ENCODE data around the gene SPTBN2.

SPTBN2 gene

DNA sequence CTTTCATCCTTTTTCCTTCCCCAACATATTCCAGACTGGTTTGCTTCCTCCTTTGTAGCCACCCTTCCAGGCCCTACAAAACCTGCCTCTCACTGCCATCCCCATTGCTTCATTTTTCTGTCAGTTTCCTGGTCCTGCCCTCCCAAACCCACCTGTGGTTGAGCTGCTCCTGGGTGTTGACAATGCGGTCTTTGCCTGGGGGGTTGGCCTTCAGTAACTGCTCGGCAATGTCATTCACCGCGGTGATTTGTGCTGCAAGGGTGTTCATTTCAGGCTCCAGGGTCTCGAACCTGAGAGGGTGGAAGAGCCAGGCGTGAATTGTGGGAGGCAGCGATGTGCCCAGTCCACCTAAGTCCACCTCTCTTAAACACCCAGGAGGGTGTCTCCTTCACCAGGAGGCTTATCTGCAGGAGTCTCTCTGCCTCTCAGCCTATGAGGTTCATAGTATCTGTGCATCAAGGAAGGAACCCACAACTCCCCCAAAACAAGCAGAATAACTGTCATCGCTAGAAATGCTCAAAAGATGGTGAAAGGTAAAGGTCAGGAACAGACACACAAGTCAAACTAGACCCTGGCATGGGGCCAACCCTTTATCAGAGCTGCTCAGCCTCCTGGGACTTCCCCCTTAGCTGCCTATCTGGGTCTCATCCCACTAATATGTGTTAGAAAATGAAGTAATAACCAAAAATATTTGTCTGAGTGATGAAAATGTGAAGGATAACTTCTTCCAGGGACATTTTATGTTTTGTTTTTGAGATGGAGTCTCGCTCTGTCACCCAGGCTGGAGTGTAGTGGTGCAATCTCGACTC, 27.4 kb downstream of the SPTBN2 start:
- no peak for DNase-seq (ENCODE audit: low read depth)

DNA sequence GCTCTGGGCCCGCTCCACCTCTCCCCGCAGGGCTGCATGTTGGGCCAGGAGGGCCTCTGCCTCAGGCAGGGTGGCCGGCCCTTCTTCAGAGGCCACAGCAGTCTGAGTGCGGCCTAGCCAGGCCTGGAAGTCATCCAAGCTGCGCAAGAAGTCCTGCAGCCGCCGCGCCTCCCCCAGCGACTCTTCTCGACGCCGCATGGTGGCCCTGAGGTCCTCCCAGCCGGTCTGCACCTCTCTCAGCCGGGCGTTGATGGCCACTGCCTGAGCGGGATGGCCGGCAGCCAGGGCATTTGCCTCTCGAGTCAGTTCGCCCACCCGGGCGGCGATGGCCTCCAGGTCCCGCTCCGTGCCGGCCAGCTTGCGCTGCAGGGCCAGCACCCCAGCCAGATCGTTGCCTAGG, 28.3 kb downstream of the SPTBN2 start:
- DNase-seq (ENCODE audit: low read depth) = no peak

DNA sequence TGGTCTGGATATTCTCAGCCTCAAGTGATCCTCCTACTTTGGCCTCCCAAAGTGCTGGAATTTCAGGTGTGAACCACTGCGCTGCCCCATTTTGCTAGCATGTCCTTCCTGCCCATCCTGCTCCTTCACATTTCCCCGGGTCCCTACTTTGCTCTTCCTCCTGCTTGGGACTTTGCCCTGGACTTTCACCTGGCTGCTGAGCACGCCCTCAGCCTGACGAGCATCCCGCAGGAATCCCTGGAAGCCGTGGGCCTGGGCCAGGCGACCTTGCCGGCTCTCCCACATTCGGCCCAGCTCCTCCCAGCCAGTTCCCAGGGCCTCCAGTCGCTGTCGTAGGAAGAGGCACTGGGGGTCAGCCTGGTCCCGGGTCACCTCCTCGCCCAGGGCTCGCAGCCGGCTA, 28.7 kb downstream of the SPTBN2 start:
- no peak for DNase-seq (ENCODE audit: low read depth)

DNA sequence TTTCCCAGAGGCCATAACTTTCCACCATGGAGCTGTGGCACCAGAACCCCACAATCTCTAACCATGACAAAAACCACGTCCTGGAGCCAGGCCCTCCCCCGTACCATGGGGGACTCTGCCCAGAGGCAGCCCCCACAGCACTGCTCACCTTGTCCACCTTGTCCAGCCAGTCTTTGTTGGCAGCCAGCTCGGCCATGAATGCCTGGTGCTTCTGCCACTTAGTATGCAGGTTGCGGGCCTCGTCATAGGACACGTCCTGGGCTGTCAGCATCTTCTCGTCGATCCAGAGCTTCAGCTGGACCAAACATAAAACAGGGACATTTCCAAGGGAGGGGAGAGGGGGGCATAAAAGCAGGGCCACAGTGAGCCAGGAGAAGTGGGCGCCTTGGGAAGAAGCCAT, 30.5 kb downstream of the SPTBN2 start:
- DNase-seq (ENCODE audit: low read depth) = no peak

DNA sequence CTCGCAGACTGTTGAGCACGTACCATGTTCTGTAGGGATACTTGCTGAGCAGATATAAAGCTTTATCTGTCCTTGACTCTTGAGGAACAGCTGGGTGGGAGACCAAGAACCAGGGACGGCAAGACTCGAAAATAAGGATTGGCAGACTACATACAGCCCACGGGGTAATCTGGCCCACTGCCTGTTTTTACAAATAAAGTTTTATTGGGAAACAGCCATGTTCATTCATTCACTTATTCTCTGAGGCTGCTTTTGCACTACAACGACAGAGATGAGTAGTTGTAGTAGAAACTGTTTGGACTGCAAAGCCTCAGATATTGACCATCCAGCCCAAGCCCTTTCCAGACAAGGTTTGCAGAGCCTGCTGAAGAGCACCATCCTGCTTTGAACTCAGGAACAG, 31.0 kb downstream of the SPTBN2 start:
- DNase-seq (ENCODE audit: low read depth) = no peak

DNA sequence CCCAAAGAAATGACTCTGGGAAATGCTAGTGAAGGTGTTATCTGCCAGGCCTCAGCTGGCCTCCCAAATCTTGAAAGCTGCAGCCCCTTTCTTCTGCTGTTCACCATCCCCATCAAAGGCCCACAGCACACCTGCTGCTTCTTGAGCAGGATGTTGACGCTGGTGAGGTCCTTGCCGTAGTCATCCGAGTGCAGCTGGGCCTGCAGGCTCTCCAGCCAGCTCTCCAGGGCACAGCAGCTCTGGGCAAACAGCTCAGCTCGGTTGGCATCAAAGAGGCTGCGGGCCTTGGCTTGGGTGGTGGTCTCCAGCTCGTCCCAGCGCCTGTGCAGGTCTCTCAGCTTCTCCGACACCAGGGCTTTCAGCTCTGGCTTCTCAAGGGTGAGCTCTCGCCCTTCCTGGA, 32.9 kb downstream of the SPTBN2 start:
- no peak for DNase-seq (ENCODE audit: low read depth)

DNA sequence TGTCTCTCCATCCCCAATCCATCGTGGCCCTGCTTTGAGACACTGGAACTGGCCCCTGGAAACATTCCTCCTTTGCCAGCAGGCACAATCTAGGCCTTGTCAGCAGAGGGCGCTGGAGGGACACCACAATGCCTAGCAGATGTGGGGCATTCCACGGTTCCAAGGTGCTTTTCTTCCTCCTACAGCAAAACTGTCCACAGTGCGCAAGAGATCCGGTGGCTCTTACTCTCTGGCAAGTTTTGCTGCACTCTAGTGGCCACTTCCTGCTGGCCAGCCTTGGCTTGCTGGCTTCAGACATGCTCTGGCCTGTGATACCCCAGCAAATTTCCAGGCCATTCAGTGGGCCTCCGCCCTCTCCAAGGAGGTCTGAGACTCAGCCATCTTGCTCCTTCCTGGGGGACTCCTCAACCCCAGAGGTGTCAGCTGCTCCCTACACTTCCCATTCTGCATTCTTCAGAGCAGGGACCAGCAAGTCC, 34.2 kb downstream of the SPTBN2 start:
- peak; percentile 77 for DNase-seq (ENCODE audit: low read depth)

DNA sequence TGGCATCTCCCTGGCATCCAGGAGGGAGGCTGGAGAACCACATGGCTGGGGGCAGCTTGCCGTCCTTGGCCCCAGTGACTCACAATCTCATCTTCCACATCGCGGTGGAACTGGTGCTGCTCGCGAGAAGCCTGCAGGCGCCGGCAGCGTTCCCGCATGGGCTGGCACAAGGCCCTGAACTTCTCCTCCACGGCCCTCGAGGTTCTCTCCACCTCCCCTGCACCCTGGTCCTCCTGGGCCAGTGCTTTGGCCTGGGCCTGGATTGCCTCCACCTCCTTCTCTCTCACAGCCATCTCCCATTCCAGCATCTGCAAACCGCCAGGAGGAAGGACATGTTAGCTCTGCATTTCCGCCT, 35.0 kb downstream of the SPTBN2 start:
- DNase-seq (ENCODE audit: low read depth) = no peak

DNA sequence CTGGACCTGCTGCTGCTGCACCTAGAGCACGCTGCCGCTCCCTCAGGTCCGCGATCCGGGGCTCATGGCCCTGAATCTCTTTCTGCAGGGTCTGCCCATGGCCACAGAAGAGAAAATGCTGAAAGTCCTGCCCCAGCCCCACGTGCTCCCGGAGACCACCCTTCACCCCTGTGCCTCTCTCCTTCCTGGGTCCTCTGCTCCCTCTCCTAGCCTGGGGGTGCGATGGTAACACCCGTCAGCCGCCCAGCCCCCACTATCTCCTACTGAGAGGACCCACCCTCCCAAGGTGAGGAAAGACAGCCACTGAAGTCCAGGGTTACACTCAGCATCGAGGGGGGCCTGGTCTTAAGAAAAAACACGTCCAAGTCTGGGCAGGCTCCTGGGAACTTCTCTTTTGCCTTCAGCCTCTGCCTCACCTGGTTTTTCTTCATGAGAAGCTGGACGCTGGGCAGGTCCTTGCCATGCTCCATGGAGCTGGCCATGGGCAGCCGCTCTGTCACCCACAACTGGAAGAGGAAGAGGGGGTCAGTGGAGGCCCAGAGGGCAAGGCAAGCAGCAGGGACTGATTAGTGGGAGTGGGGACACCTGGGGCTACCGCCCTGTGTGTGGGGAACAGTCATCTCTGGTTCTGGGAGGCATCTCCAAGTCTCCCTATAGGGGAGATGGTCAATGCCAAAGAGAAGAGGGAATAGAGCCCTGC, 35.5 kb downstream of the SPTBN2 start:
- DNase-seq (ENCODE audit: low read depth) = no peak

DNA sequence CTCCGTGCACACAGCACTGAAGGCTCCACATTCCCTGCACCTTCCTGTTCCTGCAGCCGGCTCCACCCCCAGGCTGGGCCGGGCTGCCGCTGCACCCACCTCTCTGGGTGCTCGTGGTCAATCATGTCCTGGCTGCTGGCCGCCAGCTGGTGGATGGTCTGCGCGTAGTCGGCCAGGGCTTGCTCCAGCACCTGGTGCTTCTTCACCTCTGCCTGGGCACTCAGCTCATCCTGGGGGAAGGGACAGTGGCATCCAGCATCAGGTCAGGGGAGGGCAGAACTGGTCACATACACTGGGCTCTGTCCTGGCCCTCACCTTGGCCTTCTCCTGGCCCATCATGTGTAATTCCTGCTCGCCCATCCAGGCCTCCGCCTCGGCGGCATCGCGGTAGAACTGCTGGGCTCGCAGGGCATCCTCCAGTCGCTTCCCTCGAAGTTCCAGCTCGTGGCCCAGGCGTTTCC, 36.1 kb downstream of the SPTBN2 start:
- no peak for DNase-seq (ENCODE audit: low read depth)

DNA sequence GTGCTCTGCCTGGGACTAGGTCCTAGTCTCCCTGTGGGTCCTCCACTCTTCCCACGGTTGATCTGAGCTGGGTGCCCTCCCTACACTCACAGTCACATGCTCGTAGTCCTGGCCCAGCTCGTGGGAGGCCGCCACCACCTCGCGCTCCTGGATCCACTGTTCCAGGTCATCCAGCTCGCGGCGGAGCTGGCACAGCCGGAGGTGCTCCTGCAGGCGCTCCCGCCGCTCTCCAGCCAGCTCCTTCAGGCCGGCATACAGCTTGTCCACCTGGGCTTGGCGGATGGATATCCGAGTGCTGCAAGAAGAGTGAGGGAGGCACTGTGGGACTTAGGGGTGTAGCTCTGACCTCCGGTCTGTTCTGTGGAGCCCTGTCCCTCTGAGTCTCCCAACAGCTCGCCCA, 36.6 kb downstream of the SPTBN2 start:
- no peak for DNase-seq (ENCODE audit: low read depth)

DNA sequence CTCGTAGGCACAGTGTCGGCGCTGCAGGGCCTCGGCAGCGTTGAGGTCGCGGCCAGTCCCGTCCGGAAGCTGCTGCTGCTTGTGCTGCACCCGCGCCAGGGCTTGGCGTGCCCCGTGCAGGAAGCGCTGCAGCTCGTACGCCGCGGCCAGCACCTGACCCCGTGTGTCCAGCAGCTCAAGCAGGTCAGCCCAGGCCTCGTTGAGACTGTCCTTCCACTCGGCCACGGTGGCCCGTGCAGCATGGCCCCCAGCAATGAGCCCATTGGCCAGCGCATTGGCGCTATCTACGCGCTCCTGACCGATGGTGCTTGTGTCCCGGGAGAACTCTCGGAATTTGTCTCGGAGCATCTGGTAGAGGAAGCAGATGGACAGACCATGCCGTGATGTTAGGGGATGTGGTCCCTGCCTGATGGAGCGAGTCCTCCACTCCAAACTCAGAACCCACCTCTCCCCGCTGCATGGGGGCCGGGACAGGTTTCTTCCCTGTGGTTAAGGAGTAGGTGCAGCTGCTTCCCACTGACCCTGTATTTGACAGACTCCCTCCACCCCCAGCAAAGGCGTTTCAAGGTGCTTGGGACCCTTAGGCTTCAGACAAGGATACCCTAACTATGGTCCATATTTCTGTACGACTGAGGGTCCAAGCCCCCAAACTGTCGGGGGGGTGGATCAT, 37.6 kb downstream of the SPTBN2 start:
- no peak for DNase-seq (ENCODE audit: low read depth)

DNA sequence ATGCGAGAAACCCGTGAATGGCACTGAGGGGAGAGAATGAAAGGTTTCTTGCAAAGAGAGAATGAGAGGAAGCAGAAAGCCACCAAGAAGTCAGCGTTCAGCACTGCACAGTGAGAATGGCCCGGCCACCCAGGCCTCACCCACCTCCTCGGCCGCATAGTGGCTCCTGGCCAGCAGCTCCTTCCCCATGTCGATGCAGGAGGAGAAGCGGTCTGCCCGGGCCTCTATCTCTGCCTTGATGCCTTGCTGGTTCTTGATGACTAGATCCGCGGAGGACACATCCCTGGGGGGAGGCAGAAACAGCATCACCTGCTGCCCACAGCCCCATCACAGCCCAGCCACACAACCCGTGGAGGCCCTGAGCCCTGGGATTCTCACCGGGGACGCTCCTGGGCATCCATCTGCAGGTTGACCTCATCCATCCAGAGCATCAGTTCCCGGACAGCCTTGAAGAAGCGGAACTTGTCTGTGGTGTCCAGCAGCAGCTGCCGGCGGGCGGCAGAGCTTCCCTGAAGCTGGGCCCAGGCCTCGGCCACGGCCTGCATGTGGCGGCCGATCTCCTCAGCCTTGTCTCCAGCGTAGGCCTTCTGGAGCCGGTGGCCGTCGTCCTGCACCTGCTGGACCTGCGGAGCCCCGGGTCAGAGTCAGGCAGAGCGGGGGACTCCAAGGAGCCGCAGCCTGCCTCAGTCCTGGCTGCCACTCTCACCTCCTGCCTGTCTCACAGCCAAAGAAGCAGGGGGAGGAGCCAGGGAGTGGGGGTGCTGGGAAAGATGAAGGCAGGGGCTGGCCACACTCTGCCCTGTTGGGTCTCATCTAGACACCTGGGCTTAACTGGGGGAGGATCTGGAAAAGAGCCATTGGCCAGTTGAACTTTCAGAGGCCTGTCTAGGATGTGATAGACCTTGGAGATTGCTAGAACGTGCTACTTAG, 39.1 kb downstream of the SPTBN2 start:
- no peak for DNase-seq (ENCODE audit: low read depth)

DNA sequence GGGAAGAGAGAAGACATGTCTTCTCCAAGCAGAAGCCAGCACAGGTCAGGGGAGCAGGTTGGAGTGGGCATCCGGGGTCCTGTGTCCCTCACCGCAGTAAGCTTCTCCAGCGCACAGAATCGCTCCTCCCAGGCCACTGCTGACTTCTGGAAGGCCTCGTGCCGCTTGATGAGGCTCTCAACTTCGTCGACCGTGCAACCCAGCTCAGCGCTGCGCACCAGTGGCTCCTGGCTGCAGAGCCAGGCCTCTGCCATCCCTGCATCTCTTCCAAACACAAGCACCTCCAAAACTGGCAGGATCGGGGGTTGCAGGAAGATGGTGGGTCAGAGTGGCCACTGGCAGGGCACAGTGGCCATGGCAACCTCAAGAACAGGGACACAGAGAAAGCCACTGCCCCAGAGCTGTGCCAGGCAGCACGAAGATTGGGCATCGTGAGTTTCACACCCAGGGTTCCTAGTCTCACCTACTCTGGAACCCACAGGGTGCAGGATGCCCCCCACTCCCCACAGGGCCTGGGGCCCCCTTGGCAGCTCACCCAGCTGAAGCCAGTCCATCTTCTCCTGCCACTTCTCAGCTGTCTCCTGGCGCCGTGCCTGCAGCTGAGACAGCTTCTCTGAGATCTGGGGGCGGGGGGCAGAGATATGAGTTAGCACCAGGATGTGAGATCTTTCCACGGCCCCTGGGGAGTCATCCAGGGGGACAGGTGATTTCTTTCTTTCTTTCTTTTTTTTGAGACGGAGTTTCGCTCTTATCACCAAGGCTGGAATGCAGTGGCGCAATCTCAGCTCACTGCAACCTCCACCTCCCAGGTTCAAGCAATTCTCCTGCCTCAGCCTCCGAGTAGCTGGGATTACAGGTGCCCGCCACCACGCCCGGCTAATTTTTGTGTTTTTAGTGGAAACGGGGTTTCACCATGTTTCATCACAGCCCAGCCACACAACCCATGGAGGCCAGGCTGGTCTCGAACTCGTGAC, 40.2 kb downstream of the SPTBN2 start:
- no peak for DNase-seq (ENCODE audit: low read depth)

DNA sequence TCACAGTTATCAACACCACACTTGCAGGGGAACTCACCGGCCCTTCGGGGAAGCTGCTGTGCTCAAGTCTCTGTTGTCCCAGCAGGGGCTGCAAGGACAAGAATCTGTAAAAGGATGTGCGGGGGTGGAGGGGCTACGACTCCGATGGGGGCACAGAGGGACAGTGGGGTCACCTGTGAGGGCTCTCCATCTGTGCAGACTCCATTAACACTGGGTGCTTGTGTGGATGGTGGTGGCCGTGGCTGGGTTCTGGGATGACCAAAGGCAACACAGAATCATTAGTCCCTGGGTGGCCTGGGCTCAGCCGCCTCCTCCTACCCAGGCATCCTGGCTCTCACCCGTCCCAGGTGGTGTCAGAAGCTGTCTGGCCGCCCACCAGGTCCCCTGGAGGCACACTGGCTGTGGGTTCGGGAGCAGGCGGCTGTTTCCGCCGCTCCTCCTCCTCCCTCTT, 41.2 kb downstream of the SPTBN2 start:
- DNase-seq (ENCODE audit: low read depth) = no peak

DNA sequence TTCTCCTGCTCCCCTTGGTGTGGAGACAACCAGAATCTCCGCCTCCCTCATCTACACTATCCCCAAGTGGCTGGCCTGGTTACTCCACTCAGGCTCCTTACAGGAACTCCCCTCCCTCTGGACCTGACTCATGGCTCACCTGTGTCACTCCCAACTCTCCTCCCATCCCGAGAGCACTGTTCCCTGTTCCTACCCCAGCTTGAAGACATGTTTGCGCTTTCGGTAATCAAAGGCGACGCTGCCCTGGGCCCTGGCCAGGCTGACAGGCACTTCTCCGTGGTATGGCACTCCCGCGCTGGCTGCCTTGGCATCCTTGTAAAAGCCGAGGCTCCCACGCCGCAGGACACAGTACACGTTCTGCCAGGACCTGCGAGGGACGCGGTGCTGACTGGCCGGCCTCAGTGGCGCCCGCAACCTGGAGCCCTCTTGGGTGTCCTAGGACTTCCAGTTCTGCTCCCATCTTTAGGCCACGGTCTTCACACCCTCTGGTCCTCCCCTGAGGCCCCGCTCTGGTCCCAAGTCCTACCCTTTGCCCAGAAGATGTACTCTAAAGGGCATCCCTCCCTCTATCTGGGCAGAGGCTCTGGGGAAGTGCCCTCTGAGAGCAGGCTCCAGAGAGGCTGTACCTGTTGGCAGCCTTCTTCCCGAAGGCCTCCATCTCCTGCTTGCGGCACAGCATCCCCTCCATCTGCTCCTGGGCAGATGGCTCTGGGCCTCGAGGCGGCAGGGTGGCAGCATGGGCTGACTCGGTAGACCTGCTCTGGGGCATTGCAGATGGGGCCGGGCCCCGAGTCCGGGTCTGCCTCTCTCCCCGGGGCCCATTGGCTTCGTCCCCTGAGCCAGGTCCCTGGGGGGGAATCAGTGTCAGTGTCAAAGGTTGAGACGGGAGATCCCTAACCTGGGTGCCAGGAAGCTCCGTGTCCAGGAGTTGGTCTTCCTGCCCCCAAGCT, 41.9 kb downstream of the SPTBN2 start:
- no peak for DNase-seq (ENCODE audit: low read depth)

DNA sequence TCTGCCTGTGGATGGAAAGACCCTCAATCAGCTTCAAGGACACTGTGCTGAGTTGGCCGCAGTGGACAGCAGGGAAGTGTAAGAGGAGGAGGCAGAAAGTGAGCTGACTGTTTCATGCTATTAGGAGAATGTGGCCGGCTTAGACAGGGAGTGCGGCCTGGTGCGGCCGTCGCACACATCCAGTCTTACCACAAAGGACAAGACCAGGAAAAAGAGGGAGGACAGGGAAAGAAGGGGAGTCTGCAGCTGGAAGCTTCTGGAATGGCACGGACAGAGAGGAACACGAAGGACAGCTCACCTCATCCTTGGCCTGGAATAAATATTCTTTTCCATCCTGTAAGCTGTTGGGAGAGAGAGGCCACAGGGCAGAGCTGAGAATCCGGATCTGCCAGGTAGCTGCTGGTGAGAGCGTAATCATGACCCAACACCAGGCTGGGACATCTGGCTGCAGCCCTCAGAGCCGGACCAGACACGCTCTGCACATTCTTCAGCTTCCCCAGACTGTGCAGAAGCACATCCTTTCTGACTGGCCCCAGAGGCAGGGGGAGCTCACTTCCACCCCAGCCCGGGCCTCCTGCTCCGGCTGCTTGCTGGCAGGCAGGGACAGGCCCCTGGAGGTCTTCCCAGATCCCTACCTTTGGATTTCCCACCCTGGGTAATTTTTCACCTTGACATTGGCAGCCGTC, 42.8 kb downstream of the SPTBN2 start:
- DNase-seq (ENCODE audit: low read depth) = no peak

DNA sequence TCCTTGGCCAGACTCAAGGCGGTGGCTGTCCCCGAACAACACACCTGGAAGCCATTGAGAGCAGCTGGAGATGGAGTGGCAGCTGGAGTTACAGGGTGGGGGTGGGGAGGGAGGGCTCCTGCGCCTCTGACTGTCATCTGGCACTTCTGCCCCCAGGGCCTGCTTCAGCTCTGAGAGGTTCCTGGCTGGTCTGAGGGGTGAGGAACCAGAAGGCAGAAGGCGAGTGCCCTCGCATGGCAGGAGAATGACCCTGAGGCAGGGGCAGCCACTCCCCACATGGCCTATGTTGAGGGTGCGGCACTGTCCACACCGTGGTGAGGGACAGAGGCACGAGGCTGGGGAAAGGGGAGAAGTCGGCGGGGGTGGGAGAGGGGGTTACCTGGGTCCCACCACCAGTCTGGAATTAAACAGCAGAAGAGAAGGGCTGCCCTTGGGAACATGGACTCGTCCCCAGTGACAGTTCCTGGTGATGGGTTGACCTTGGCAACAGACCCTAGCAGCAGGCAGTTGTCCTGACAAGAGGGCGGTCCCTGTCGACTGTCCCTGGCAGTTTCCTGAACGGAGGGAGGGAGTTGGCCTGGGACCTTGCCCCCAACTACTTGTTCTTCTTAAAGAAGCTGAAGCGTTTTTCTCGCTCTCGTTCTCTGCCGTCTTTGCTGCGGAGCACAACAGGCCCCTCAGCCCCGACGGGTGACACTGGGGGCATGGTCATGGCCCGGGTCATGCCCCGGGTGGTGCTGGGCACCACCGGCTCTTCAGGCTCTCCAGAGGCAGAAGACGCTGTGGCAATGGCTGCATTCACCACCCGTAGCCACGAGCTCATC, 43.5 kb downstream of the SPTBN2 start:
- no peak for DNase-seq (ENCODE audit: low read depth)

Measured in stimulated activated CD8-positive, alpha-beta memory T cell treated with anti-CD3 and anti-CD28 coated beads, Interleukin-12 subunit alpha, Interleukin-12 subunit beta, amount 100 ng/mL, for 1 hour (primary cell).